ENCODE results near the gene TTBK2. TPM values are rescaled to one million over a fixed set of nuclear protein-coding genes. Genes with fewer than 3 reads are reported as not detected.

Gene TTBK2
- total RNA-seq, 2 donors from 2014 or later, result 6.8 to 9.1 TPM

GRCh38 chr15:42691308-42691707, 229.3 kb downstream of the TTBK2 start:
- Histone ChIP-seq H3K4me1 (no peaks in the 10 kb centered on the region), H3K27me3 (no peaks in the 10 kb centered on the region), H3K36me3 (no peaks in the 10 kb centered on the region), H3K4me3 (no peak overlapping the region), H3K9me3 (no peaks in the 10 kb centered on the region), H3K27ac (no peak overlapping the region), H3K9ac (ENCODE audit: low read depth in 2 of 2, low read length in 2 of 2) (no peak overlapping the region)
- no peak for DNase-seq
- intact Hi-C loops (cut with DNase I), result no loop called here
- TF ChIP-seq, protein P1, sequence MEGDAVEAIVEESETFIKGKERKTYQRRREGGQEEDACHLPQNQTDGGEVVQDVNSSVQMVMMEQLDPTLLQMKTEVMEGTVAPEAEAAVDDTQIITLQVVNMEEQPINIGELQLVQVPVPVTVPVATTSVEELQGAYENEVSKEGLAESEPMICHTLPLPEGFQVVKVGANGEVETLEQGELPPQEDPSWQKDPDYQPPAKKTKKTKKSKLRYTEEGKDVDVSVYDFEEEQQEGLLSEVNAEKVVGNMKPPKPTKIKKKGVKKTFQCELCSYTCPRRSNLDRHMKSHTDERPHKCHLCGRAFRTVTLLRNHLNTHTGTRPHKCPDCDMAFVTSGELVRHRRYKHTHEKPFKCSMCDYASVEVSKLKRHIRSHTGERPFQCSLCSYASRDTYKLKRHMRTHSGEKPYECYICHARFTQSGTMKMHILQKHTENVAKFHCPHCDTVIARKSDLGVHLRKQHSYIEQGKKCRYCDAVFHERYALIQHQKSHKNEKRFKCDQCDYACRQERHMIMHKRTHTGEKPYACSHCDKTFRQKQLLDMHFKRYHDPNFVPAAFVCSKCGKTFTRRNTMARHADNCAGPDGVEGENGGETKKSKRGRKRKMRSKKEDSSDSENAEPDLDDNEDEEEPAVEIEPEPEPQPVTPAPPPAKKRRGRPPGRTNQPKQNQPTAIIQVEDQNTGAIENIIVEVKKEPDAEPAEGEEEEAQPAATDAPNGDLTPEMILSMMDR (IDR thresholded peaks at IDR 0.05), result no peak

Other genes with a start within 250 kb of the TTBK2 start
- gene CDAN1, start 183.7 kb downstream of the TTBK2 start, total RNA-seq, result 10 to 100 TPM; 11.0 to 31.6 TPM
- 10 to 100 TPM; 21.4 to 26.2 TPM for gene UBR1, start 185.3 kb upstream of the TTBK2 start, total RNA-seq
- gene TMEM62, start 212.8 kb upstream of the TTBK2 start, total RNA-seq, result 10 to 100 TPM; 33.0 to 34.2 TPM